Breast epithelium (tissue), 4 donors: Measurements from ENCODE around the gene OR13C4. TPM values are rescaled to one million over a fixed set of nuclear protein-coding genes. Genes with fewer than 3 reads are reported as not detected.
"Not testable (repeated sequence)": the region's sequence is repeated elsewhere in the genome, so short reads cannot be mapped to it uniquely, and the experiment has no call there.

ENCODE experiments used
- DNase-seq, 2 donors: peaks; one replicate each; pipeline ENCODE4 v3.0.0-alpha.2; 2019; ENCODE audit warnings: low spot score in 2 of 2
- H3K27ac ChIP-seq, 2 donors: fragments of 200-600 bp; sonication (generic) in 1 of 2; one replicate each; pipeline ENCODE4 v1.5.1; 2016 to 2019; ENCODE audit warnings: mild to moderate bottlenecking in 1 of 2
- H3K27me3 ChIP-seq, 2 donors: fragments of 200-600 bp; sonication (generic) in 1 of 2; one replicate each; pipeline versions ENCODE4 v1.5.1 to v1.6.0; 2017 to 2019; ENCODE audit warnings: control low read depth in 1 of 2, mild to moderate bottlenecking in 1 of 2
- H3K36me3 ChIP-seq: fragments of 200-600 bp; one replicate; pipeline ENCODE4 v1.5.1; 2019
- H3K4me1 ChIP-seq, 2 donors: fragments of 200-600 bp; sonication (generic); one replicate each; pipeline ENCODE4 v1.5.1; 2016 to 2019; ENCODE audit warnings: control low read depth in 1 of 2
- H3K4me3 ChIP-seq, 3 donors: fragments of 200-600 bp; sonication (generic); 1 replicate in 2 of 3; 2 replicates in 1 of 3; pipeline ENCODE4 v1.5.1; 2016 to 2019; ENCODE audit warnings: mild to moderate bottlenecking in 3 of 3, moderate library complexity in 2 of 3
- H3K9me3 ChIP-seq, 2 donors: fragments of 200-600 bp; sonication (generic) in 1 of 2; one replicate each; pipeline ENCODE4 v1.5.1; 2016 to 2019; ENCODE audit warnings: control low read depth in 1 of 2
- CTCF ChIP-seq, 3 donors: fragments of 450-650 bp; IDR thresholded peaks; one replicate each; pipeline ENCODE4 v1.5.1; 2016 to 2017; ENCODE audit warnings: antibody characterized with exemption in 3 of 3, mild to moderate bottlenecking in 3 of 3, moderate library complexity in 3 of 3
- POLR2A ChIP-seq: fragments of 450-650 bp; IDR thresholded peaks from one replicate; pipeline ENCODE4 v1.6.1; 2016; ENCODE audit warnings: antibody characterized with exemption, mild to moderate bottlenecking, moderate library complexity
- POLR2AphosphoS5 ChIP-seq, 3 donors: sonication (generic); formaldehyde crosslinking; IDR thresholded peaks; one replicate each; pipeline ENCODE4 v1.6.1; 2017; ENCODE audit warnings: antibody characterized with exemption in 3 of 3
- intact Hi-C: fragments of 100-400 bp; cut with DNase I; formaldehyde crosslinking; loops from one replicate; pipeline ENCODE4 v1.15.1; 2023; ENCODE audit warnings: low total_unique reads
- total RNA-seq, 3 donors: library from RNA; depleted of rRNA; stranded (reverse); fragments of >200 nt; gene quantifications; one replicate each; pipeline ENCODE4 v1.1.0, GENCODE V29; 2016

OR13C4 gene
- total RNA-seq, 3 donors from 2014 or later = not detected

GRCh38 chr9:104536756-104537155 lies 9.7 kb upstream of the OR13C4 start, which contains the start of gene OR13C3:
Gene OR13C3 (minus strand): TSS chr9:104536856. CDS start chr9:104536723, 133 bp downstream.
- TF ChIP-seq POLR2A (no peak), CTCF (IDR thresholded peaks at IDR 0.05) (no peak), POLR2AphosphoS5 (IDR thresholded peaks at IDR 0.05) (no peak)
- intact Hi-C loops = no loop called here
- Histone ChIP-seq H3K9me3 (no peaks in the 10 kb centered on the region), H3K4me1 (no peaks in the 10 kb centered on the region), H3K27me3 (no peaks in the 10 kb centered on the region), H3K4me3 (no peak within 1 kb of the TSS), H3K27ac (no peak within 1 kb of the TSS), H3K36me3 (no peaks in the 10 kb centered on the region)
- no peak for DNase-seq

- H3K27ac ChIP-seq, DNase-seq, H3K27me3 ChIP-seq, H3K9me3 ChIP-seq, H3K4me3 ChIP-seq, H3K36me3 ChIP-seq, H3K4me1 ChIP-seq, intact Hi-C loops: not testable (repeated sequence)
Measured at GRCh38 chr9:104520241-104520640, 6.8 kb downstream of the OR13C4 start.

GRCh38 chr9:104514901-104515300 lies 12.1 kb downstream of the OR13C4 start:
- DNase-seq = no peak
- no peak overlapping the region for H3K27ac ChIP-seq
- TF ChIP-seq POLR2A (no peak), CTCF (IDR thresholded peaks at IDR 0.05) (no peak), POLR2AphosphoS5 (IDR thresholded peaks at IDR 0.05) (no peak)

GRCh38 chr9:104506565-104506964 lies 20.4 kb downstream of the OR13C4 start:
- H3K27me3 ChIP-seq = no peaks in the 10 kb centered on the region
- no peaks in the 10 kb centered on the region for H3K4me1 ChIP-seq
- H3K4me3 ChIP-seq = no peak overlapping the region
- TF ChIP-seq POLR2A (no peak), CTCF (IDR thresholded peaks at IDR 0.05) (no peak), POLR2AphosphoS5 (IDR thresholded peaks at IDR 0.05) (no peak)
- DNase-seq = no peak
- intact Hi-C loops = no loop called here
- no peak overlapping the region for H3K27ac ChIP-seq
- no peaks in the 10 kb centered on the region for H3K9me3 ChIP-seq
- no peaks in the 10 kb centered on the region for H3K36me3 ChIP-seq

More at GRCh38 chr9:104514901-104515300, 12.1 kb downstream of the OR13C4 start:
- no peaks in the 10 kb centered on the region for H3K27me3 ChIP-seq
- H3K9me3 ChIP-seq = no peaks in the 10 kb centered on the region
- H3K4me3 ChIP-seq = no peak overlapping the region
- H3K36me3 ChIP-seq = no peaks in the 10 kb centered on the region
- H3K4me1 ChIP-seq = no peaks in the 10 kb centered on the region
- intact Hi-C loops = no loop called here

- no peak for DNase-seq
- Histone ChIP-seq H3K4me1 (no peaks in the 10 kb centered on the region), H3K27me3 (no peaks in the 10 kb centered on the region), H3K9me3 (no peaks in the 10 kb centered on the region), H3K36me3 (no peaks in the 10 kb centered on the region), H3K27ac (no peak within 1 kb of the TSS), H3K4me3 (no peak within 1 kb of the TSS)
- TF ChIP-seq CTCF (IDR thresholded peaks at IDR 0.05) (no peak), POLR2AphosphoS5 (IDR thresholded peaks at IDR 0.05) (no peak), POLR2A (no peak)
- intact Hi-C loops = no loop called here
Measured at GRCh38 chr9:104503963-104504362, 23.0 kb downstream of the OR13C4 start, which contains the start of gene OR13F1. Gene OR13F1 (plus strand): TSS chr9:104504263. CDS start chr9:104504263, 0 bp downstream.

- Histone ChIP-seq H3K27me3 (no peaks in the 10 kb centered on the region), H3K9me3 (no peaks in the 10 kb centered on the region), H3K36me3 (no peaks in the 10 kb centered on the region), H3K27ac (no peak overlapping the region), H3K4me1 (no peaks in the 10 kb centered on the region), H3K4me3 (no peak overlapping the region)
- no peak for DNase-seq
- TF ChIP-seq POLR2AphosphoS5 (IDR thresholded peaks at IDR 0.05) (no peak), CTCF (IDR thresholded peaks at IDR 0.05) (no peak), POLR2A (no peak)
- intact Hi-C loops = no loop called here
Measured at GRCh38 chr9:104503440-104503839, 23.6 kb downstream of the OR13C4 start.
